ENCODE measurements around the gene FNDC3A. TPM values are rescaled to one million over a fixed set of nuclear protein-coding genes. Genes with fewer than 3 reads are reported as not detected.
"Not testable (repeated sequence)": the region's sequence is repeated elsewhere in the genome, so short reads cannot be mapped to it uniquely, and the experiment has no call there.

FNDC3A gene
- total RNA-seq, 3 donors from 2014 or later (not counting 1 experiment from before 2014, with no cell fraction given): 38.3 to 46.0 (median 41.5) TPM

- TF ChIP-seq, protein P1, sequence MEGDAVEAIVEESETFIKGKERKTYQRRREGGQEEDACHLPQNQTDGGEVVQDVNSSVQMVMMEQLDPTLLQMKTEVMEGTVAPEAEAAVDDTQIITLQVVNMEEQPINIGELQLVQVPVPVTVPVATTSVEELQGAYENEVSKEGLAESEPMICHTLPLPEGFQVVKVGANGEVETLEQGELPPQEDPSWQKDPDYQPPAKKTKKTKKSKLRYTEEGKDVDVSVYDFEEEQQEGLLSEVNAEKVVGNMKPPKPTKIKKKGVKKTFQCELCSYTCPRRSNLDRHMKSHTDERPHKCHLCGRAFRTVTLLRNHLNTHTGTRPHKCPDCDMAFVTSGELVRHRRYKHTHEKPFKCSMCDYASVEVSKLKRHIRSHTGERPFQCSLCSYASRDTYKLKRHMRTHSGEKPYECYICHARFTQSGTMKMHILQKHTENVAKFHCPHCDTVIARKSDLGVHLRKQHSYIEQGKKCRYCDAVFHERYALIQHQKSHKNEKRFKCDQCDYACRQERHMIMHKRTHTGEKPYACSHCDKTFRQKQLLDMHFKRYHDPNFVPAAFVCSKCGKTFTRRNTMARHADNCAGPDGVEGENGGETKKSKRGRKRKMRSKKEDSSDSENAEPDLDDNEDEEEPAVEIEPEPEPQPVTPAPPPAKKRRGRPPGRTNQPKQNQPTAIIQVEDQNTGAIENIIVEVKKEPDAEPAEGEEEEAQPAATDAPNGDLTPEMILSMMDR (IDR thresholded peaks at IDR 0.05): no peak
- Histone ChIP-seq H3K27ac (ENCODE audit: low read length) (no peak overlapping the region), H3K4me1 (ENCODE audit: control insufficient read depth, insufficient read depth, low read length) (no peaks in the 10 kb centered on the region), H3K9me3 (ENCODE audit: control insufficient read depth, insufficient read depth, low read length) (peaks cover 3% of the 10 kb centered on the region), H3K4me3 (ENCODE audit: low read length) (no peak overlapping the region), H3K27me3 (ENCODE audit: control insufficient read depth, insufficient read depth, low read length) (no peaks in the 10 kb centered on the region), H3K36me3 (ENCODE audit: control insufficient read depth, insufficient read depth, low read length) (no peaks in the 10 kb centered on the region)
- Mint-ChIP-seq H3K9me3 (peaks cover 3 to 4% of the 10 kb centered on the region in 2 donors), H3K27me3 (ENCODE audit: low read depth in 2 of 2) (no peaks in the 10 kb centered on the region), H3K36me3 (peaks cover 8% of the 10 kb centered on the region), H3K27ac (no peak overlapping the region), H3K4me1 (peaks cover 20 to 28% of the 10 kb centered on the region in 2 donors), H3K4me3 (no peak overlapping the region)
- WGBS (ENCODE audit: insufficient coverage): 100% methylated on average over 2 of the region's 2 CpGs
- ATAC-seq: no peak
- DNase-seq: no peak
- intact Hi-C loops (cut with micrococcal nuclease): no loop called here
Measured at GRCh38 chr13:48994706-48995105, 19.0 kb downstream of the FNDC3A start.

DNA sequence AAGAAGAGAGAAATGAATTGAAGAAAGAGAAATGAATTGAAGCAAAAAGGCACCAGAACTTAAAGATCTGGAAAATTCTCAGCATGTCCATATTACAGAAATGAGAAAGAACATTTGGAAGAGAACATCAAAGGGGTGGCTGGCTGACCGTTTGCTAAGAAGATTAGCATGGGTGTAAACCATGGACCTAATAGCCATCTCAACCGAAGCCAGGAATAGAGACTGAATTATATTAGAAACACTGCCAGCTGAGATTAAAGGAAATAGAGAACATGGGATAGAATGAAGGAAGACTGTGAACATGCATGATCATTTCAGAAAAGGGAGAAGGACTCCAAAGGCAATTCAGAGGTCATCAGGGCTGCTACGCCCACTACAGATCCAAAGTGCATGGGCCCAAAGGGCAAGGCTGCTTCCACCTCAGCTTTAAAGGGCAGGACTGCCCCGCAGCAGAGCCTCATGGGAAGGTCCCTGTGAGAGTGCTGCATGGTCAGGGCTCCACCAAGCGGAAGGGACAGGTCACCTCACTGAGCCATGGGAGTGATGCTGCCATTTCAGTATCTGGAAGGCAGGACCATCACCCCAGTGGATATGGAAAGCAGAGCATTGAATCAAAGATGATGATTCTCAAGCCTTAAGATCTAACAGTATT lies 23.1 kb downstream of the FNDC3A start:
- no peak overlapping the region for H3K4me3 Mint-ChIP-seq
- DNase-seq: no peak
- ATAC-seq: no peak
- no peak overlapping the region for H3K27ac Mint-ChIP-seq
- intact Hi-C loops (cut with micrococcal nuclease): no loop called here
- H3K9me3 Mint-ChIP-seq: peaks cover 0 to 5% of the 10 kb centered on the region in 2 donors
- H3K27ac ChIP-seq (ENCODE audit: low read length): no peak overlapping the region
- TF ChIP-seq, protein P1 (IDR thresholded peaks at IDR 0.05): no peak
- H3K36me3 ChIP-seq (ENCODE audit: control insufficient read depth, insufficient read depth, low read length): no peaks in the 10 kb centered on the region
- no peaks in the 10 kb centered on the region for H3K27me3 Mint-ChIP-seq (ENCODE audit: low read depth in 2 of 2)
- H3K4me1 Mint-ChIP-seq: peaks cover 32 to 34% of the 10 kb centered on the region in 2 donors
- H3K36me3 Mint-ChIP-seq: no peaks in the 10 kb centered on the region
- H3K27me3 ChIP-seq (ENCODE audit: control insufficient read depth, insufficient read depth, low read length): no peaks in the 10 kb centered on the region
- 55% methylated on average over 5 of the region's 5 CpGs for WGBS (ENCODE audit: insufficient coverage)
- no peaks in the 10 kb centered on the region for H3K4me1 ChIP-seq (ENCODE audit: control insufficient read depth, insufficient read depth, low read length)
- no peak overlapping the region for H3K4me3 ChIP-seq (ENCODE audit: low read length)
- no peaks in the 10 kb centered on the region for H3K9me3 ChIP-seq (ENCODE audit: control insufficient read depth, insufficient read depth, low read length)

DNA sequence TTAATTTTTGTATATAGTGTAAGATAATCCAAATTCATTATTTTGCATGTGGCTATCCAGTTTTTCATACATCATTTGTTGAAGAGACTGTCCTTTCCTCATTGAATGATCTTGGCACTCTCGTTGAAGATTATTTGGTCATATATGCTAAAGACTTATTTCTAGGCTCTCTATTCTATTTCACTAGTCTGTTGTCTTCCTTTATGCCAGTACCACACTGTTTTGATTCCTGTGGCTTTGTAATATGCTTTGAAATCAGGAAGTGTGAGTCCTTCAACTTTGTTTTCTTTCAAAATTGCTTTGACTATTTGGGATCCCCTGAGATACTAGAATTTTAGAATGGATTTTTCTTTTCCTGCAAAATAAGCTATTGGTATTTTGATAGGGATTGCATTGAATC lies 24.5 kb downstream of the FNDC3A start:
- Histone ChIP-seq H3K4me1 (ENCODE audit: control insufficient read depth, insufficient read depth, low read length) (no peaks in the 10 kb centered on the region), H3K9me3 (ENCODE audit: control insufficient read depth, insufficient read depth, low read length) (no peaks in the 10 kb centered on the region), H3K4me3 (ENCODE audit: low read length) (no peak overlapping the region), H3K36me3 (ENCODE audit: control insufficient read depth, insufficient read depth, low read length) (no peaks in the 10 kb centered on the region), H3K27ac (ENCODE audit: low read length) (no peak overlapping the region), H3K27me3 (ENCODE audit: control insufficient read depth, insufficient read depth, low read length) (no peaks in the 10 kb centered on the region)
- ATAC-seq (no peak), DNase-seq (no peak)
- Mint-ChIP-seq H3K4me3 (no peak overlapping the region), H3K27me3 (ENCODE audit: low read depth in 2 of 2) (no peaks in the 10 kb centered on the region), H3K36me3 (no peaks in the 10 kb centered on the region), H3K9me3 (peaks cover 0 to 5% of the 10 kb centered on the region in 2 donors), H3K27ac (no peak overlapping the region), H3K4me1 (peaks cover 26 to 34% of the 10 kb centered on the region in 2 donors)
- no CpG with 5 or more reads among the region's 1 CpG for WGBS (ENCODE audit: insufficient coverage)
- intact Hi-C loops (cut with micrococcal nuclease): no loop called here
- TF ChIP-seq, protein P1 (IDR thresholded peaks at IDR 0.05): no peak

GRCh38 chr13:49018986-49019635 lies 43.4 kb downstream of the FNDC3A start:
- H3K9me3 ChIP-seq (ENCODE audit: control insufficient read depth, insufficient read depth, low read length); H3K4me3 Mint-ChIP-seq; H3K36me3 Mint-ChIP-seq; H3K36me3 ChIP-seq (ENCODE audit: control insufficient read depth, insufficient read depth, low read length); H3K27me3 ChIP-seq (ENCODE audit: control insufficient read depth, insufficient read depth, low read length); ATAC-seq; H3K27me3 Mint-ChIP-seq (ENCODE audit: low read depth in 2 of 2); H3K27ac ChIP-seq (ENCODE audit: low read length); DNase-seq; intact Hi-C loops (cut with micrococcal nuclease); H3K4me1 ChIP-seq (ENCODE audit: control insufficient read depth, insufficient read depth, low read length); H3K4me3 ChIP-seq (ENCODE audit: low read length); H3K27ac Mint-ChIP-seq; H3K9me3 Mint-ChIP-seq: not testable (repeated sequence)
- WGBS (ENCODE audit: insufficient coverage): 98% methylated on average over 25 of the region's 28 CpGs
- H3K4me1 Mint-ChIP-seq: peaks cover 9 to 12% of the 10 kb centered on the region in 2 donors

Measured in natural killer cell (primary cell).